Neural cell (in vitro differentiated cells): ENCODE measurements around the gene ZNF862. TPM values are rescaled to one million over a fixed set of nuclear protein-coding genes. Genes with fewer than 3 reads are reported as not detected.
A peak's percentile ranks its signal among the peaks of the same experiment; 100 is the strongest.

Source experiments
- H2AFZ ChIP-seq: fragments of 200-600, 300-800 bp; sonication (generic), shearing (Covaris generic); 2 replicates; pipeline ENCODE4 v1.6.0; 2014; ENCODE audit warnings: low read depth, mild to moderate bottlenecking, antibody characterized with exemption, low read length, moderate library complexity
- H3F3A ChIP-seq: fragments of 200-600 bp; shearing (Covaris generic); 2 replicates; pipeline ENCODE4 v1.6.1; 2016; ENCODE audit warnings: mild to moderate bottlenecking, moderate library complexity, mixed read lengths, antibody characterized with exemption, low read length; ENCODE audit not compliant: insufficient read depth, poor library complexity, severe bottlenecking
- H3K27ac ChIP-seq: fragments of 200-600, 300-800 bp; sonication (generic), shearing (Covaris generic); 2 replicates; pipeline ENCODE4 v1.5.1; 2014; ENCODE audit warnings: mild to moderate bottlenecking, low read length, moderate library complexity
- H3K27me3 ChIP-seq: fragments of 300-800, 200-600 bp; sonication (generic), shearing (Covaris generic); 2 replicates; pipeline ENCODE4 v1.6.0; 2014; ENCODE audit warnings: mild to moderate bottlenecking, low read depth, low read length, moderate library complexity; ENCODE audit not compliant: insufficient read depth
- H3K36me3 ChIP-seq: fragments of 300-800, 200-600 bp; sonication (generic), shearing (Covaris generic); 2 replicates; pipeline ENCODE4 v1.5.1; 2014; ENCODE audit warnings: mild to moderate bottlenecking, antibody characterized with exemption, low read length, moderate library complexity; ENCODE audit not compliant: insufficient read depth
- H3K4me2 ChIP-seq: fragments of 300-800, 200-600 bp; sonication (generic), shearing (Covaris generic); 2 replicates; pipeline ENCODE4 v1.6.0; 2014; ENCODE audit warnings: mild to moderate bottlenecking, low read length
- H3K4me3 ChIP-seq: fragments of 300-800, 200-600 bp; sonication (generic), shearing (Covaris generic); 2 replicates; pipeline ENCODE4 v1.5.1; 2014; ENCODE audit warnings: mild to moderate bottlenecking, low read length, moderate library complexity
- H3K79me2 ChIP-seq: fragments of 200-600 bp; shearing (Covaris generic); replicated peaks from 2 replicates; pipeline ENCODE4 v1.6.0; 2014; ENCODE audit warnings: mild to moderate bottlenecking, low read length, moderate library complexity; ENCODE audit not compliant: insufficient read depth
- H3K9ac ChIP-seq: fragments of 300-800, 200-600 bp; sonication (generic), shearing (Covaris generic); 2 replicates; pipeline ENCODE4 v1.6.1; 2016; ENCODE audit warnings: mild to moderate bottlenecking, low read length, mixed read lengths
- H3K9me2 ChIP-seq: fragments of 200-600 bp; shearing (Covaris generic); 2 replicates; pipeline ENCODE4 v1.6.1; 2016; ENCODE audit warnings: mild to moderate bottlenecking, low read length, mixed read lengths; ENCODE audit not compliant: insufficient read depth
- H3K9me3 ChIP-seq: fragments of 200-600, 300-800 bp; sonication (generic), shearing (Covaris generic); 2 replicates; pipeline ENCODE4 v1.6.1; 2016; ENCODE audit warnings: mild to moderate bottlenecking, mixed run types, low read length, moderate library complexity, mixed read lengths
- H4K20me1 ChIP-seq: fragments of 200-600 bp; shearing (Covaris generic); 2 replicates; pipeline ENCODE4 v1.6.1; 2016; ENCODE audit warnings: mild to moderate bottlenecking, mixed run types; ENCODE audit not compliant: insufficient read depth
- CTCF ChIP-seq: fragments of 450-650 bp; IDR thresholded peaks from 2 replicates; pipeline ENCODE4 v1.5.1; 2014; ENCODE audit warnings: antibody characterized with exemption, mild to moderate bottlenecking, moderate library complexity; ENCODE audit not compliant: poor library complexity, severe bottlenecking
- EP300 ChIP-seq: fragments of 450-650 bp; conservative IDR thresholded peaks from 2 replicates; pipeline ENCODE4 v1.6.1; 2014; ENCODE audit warnings: antibody characterized with exemption, mild to moderate bottlenecking, moderate library complexity; ENCODE audit not compliant: poor library complexity, severe bottlenecking
- EZH2 ChIP-seq: fragments of 200-600, 300-800 bp; shearing (Covaris generic), sonication (generic); IDR thresholded peaks from 2 replicates; pipeline ENCODE4 v1.6.1; 2014; ENCODE audit warnings: antibody characterized with exemption, low read length, borderline replicate concordance, mild to moderate bottlenecking; ENCODE audit not compliant: insufficient read depth, poor library complexity, severe bottlenecking
- MXI1 ChIP-seq: fragments of 450-650 bp; conservative IDR thresholded peaks from 2 replicates; pipeline ENCODE4 v1.6.1; 2014; ENCODE audit warnings: antibody characterized with exemption, mild to moderate bottlenecking; ENCODE audit not compliant: poor library complexity, severe bottlenecking
- POLR2AphosphoS5 ChIP-seq: IDR thresholded peaks from 2 replicates; pipeline ENCODE4 v1.6.1; 2012
- RAD21 ChIP-seq: fragments of 450-650 bp; conservative IDR thresholded peaks from 2 replicates; pipeline ENCODE4 v1.6.1; 2014; ENCODE audit warnings: antibody characterized with exemption, mild to moderate bottlenecking, moderate library complexity
- REST ChIP-seq: IDR thresholded peaks from 2 replicates; pipeline ENCODE4 v1.6.1; 2012; ENCODE audit warnings: borderline replicate concordance
- SMC3 ChIP-seq: fragments of 450-650 bp; conservative IDR thresholded peaks from 2 replicates; pipeline ENCODE4 v1.6.1; 2014; ENCODE audit warnings: antibody characterized with exemption, mild to moderate bottlenecking, moderate library complexity; ENCODE audit not compliant: poor library complexity
- TAF1 ChIP-seq: IDR thresholded peaks from 2 replicates; pipeline ENCODE4 v1.6.1; 2012; ENCODE audit warnings: low read depth
- polyA plus RNA-seq: library from polyadenylated mRNA; depleted of rRNA; stranded (reverse); fragments of >200 nt; gene quantifications from 2 replicates; pipeline ENCODE4 v1.2.3, GENCODE V29; 2014

The ZNF862 gene
- polyA plus RNA-seq, 1 donor from 2014 or later: 19.0 TPM

- H3F3A ChIP-seq: no peaks in the 10 kb centered on the region
- no peaks in the 10 kb centered on the region for H3K9me3 ChIP-seq
- H3K36me3 ChIP-seq: no peaks in the 10 kb centered on the region
- H3K9ac ChIP-seq: peak within 1 kb of the TSS; percentile 91
- peak within 1 kb of the TSS; percentile 98 for H3K4me2 ChIP-seq
- no peaks in the 10 kb centered on the region for H3K9me2 ChIP-seq
- H3K79me2 ChIP-seq: peaks cover 20% of the 10 kb centered on the region
- H2AFZ ChIP-seq: peak within 1 kb of the TSS; percentile 70
- H3K27ac ChIP-seq: peak within 1 kb of the TSS; percentile 86
- H4K20me1 ChIP-seq: no peaks in the 10 kb centered on the region
- peak; percentile 53 for TF ChIP-seq REST
- TF ChIP-seq MXI1: peak; percentile 67
- TF ChIP-seq TAF1: no peak
- TF ChIP-seq EZH2: no peak
- TF ChIP-seq EP300: peak; percentile 58
- no peaks in the 10 kb centered on the region for H3K27me3 ChIP-seq
- peak within 1 kb of the TSS; percentile 93 for H3K4me3 ChIP-seq
Observed at GRCh38 chr7:149873074-149873969, 35.1 kb downstream of the ZNF862 start, which contains the start of gene ATP6V0E2. Gene ATP6V0E2, plus strand, starts transcription at chr7:149873969. Its CDS starts 97 bp downstream, at chr7:149874066.

- H2AFZ ChIP-seq: peak overlapping the region; percentile 70
- no peaks in the 10 kb centered on the region for H3K9me3 ChIP-seq
- H3K27ac ChIP-seq: peak overlapping the region; percentile 86
- H3K9me2 ChIP-seq: no peaks in the 10 kb centered on the region
- TF ChIP-seq TAF1: no peak
- TF ChIP-seq MXI1: peak; percentile 67
- no peak for TF ChIP-seq EP300
- TF ChIP-seq RAD21: peak; percentile 44
- TF ChIP-seq POLR2AphosphoS5: peak; percentile 91
- no peak for TF ChIP-seq REST
- no peak for TF ChIP-seq EZH2
- TF ChIP-seq SMC3: peak; percentile 33
- TF ChIP-seq CTCF: no peak
- peak overlapping the region; percentile 98 for H3K4me2 ChIP-seq
- no peaks in the 10 kb centered on the region for H3F3A ChIP-seq
- no peaks in the 10 kb centered on the region for H3K36me3 ChIP-seq
- H3K27me3 ChIP-seq: no peaks in the 10 kb centered on the region
- H3K79me2 ChIP-seq: peaks cover 20% of the 10 kb centered on the region
- peak overlapping the region; percentile 93 for H3K4me3 ChIP-seq
- H4K20me1 ChIP-seq: no peaks in the 10 kb centered on the region
- peak overlapping the region; percentile 91 for H3K9ac ChIP-seq
Observed at GRCh38 chr7:149873970-149874643, 35.9 kb downstream of the ZNF862 start.
